ENCODE measurements around the gene IFRD2.

Gene IFRD2

GRCh38 chr3:50325113-50325480 is 32.9 kb upstream of the IFRD2 start:
- no peak for TF ChIP-seq CTCF (IDR thresholded peaks at IDR 0.05; ENCODE audit: control extremely low read depth, extremely low read depth, low read depth, missing control alignments)
- ChIA-PET CTCF (interaction anchor here (0.6 to 3.9 kb wide), 18 partner anchors 9 to 267 kb away, joined by 3 to 41 read pairs (median 4); partner anchors contain the start of genes GNAI2, HYAL3, NAA80 and RASSF1), POLR2A (no interaction called here)
- no peak for DNase-seq (ENCODE audit: extremely low spot score)

- ChIA-PET POLR2A (interaction anchor here (0.8 to 0.9 kb wide), 2 partner anchors 10 to 13 kb away, joined by 3 read pairs; no protein-coding TSS in a partner anchor), CTCF (interaction anchor here (0.6 to 3.9 kb wide), 24 partner anchors 8 to 267 kb away, joined by 3 to 41 read pairs (median 4); partner anchors contain the start of genes CYB561D2, GNAI2, HYAL3 and NAA80)
- peak; percentile 90 for TF ChIP-seq CTCF (IDR thresholded peaks at IDR 0.05; ENCODE audit: control extremely low read depth, extremely low read depth, low read depth, missing control alignments)
These were observed 32.3 kb upstream of the IFRD2 start for GRCh38 chr3:50324351-50325112.

GRCh38 chr3:50323614-50324199 is 31.5 kb upstream of the IFRD2 start:
- CTCF ChIA-PET = interaction anchor here (0.8 to 3.9 kb wide), 17 partner anchors 9 to 130 kb away, joined by 3 to 41 read pairs (median 5); partner anchors contain the start of genes CYB561D2, HYAL3, NAA80 and NPRL2
- POLR2A ChIA-PET = interaction anchor here (0.8 to 0.9 kb wide), 2 partner anchors 9 to 13 kb away, joined by 3 read pairs; no protein-coding TSS in a partner anchor
- no peak for DNase-seq (ENCODE audit: extremely low spot score)
- TF ChIP-seq CTCF (IDR thresholded peaks at IDR 0.05; ENCODE audit: control extremely low read depth, extremely low read depth, low read depth, missing control alignments) = no peak

More at GRCh38 chr3:50324351-50325112, 32.3 kb upstream of the IFRD2 start:
- peak; percentile 67 for DNase-seq (ENCODE audit: extremely low spot score)

- POLR2A ChIA-PET = no interaction called here
- TF ChIP-seq CTCF (IDR thresholded peaks at IDR 0.05; ENCODE audit: control extremely low read depth, extremely low read depth, low read depth, missing control alignments) = no peak
- CTCF ChIA-PET = interaction anchor here (1.1 to 3.9 kb wide), 9 partner anchors 8 to 76 kb away, joined by 3 to 41 read pairs (median 5); partner anchors contain the start of genes HYAL3 and NAA80
- DNase-seq (ENCODE audit: extremely low spot score) = no peak
These were observed 30.9 kb upstream of the IFRD2 start for GRCh38 chr3:50323092-50323600.

- CTCF ChIA-PET = interaction anchor here (1.1 to 3.4 kb wide), 7 partner anchors 8 to 76 kb away, joined by 3 to 41 read pairs (median 4); no protein-coding TSS in a partner anchor
- POLR2A ChIA-PET = no interaction called here
- DNase-seq (ENCODE audit: extremely low spot score) = no peak
- TF ChIP-seq CTCF (IDR thresholded peaks at IDR 0.05; ENCODE audit: control extremely low read depth, extremely low read depth, low read depth, missing control alignments) = no peak
These were observed 30.3 kb upstream of the IFRD2 start, which contains the start of gene HYAL2 for GRCh38 chr3:50322386-50323091. HYAL2 (minus strand) TSS chr3:50322745; CDS start chr3:50320489, 2,256 bp downstream.

GRCh38 chr3:50322115-50322385 is 29.8 kb upstream of the IFRD2 start:
- DNase-seq (ENCODE audit: extremely low spot score) = no peak
- ChIA-PET CTCF (interaction anchor here (1.1 to 3.4 kb wide), 6 partner anchors 15 to 75 kb away, joined by 3 to 41 read pairs (median 4); no protein-coding TSS in a partner anchor), POLR2A (no interaction called here)
- TF ChIP-seq CTCF (IDR thresholded peaks at IDR 0.05; ENCODE audit: control extremely low read depth, extremely low read depth, low read depth, missing control alignments) = no peak
